Amniotic epithelial cell (primary cell): Measurements from ENCODE around the gene PRTN3.

Experiments used
- DNase-seq: peaks from one replicate; pipeline ENCODE4 v3.0.0-alpha.2; 2010; ENCODE audit warnings: low read depth

PRTN3 gene

DNA sequence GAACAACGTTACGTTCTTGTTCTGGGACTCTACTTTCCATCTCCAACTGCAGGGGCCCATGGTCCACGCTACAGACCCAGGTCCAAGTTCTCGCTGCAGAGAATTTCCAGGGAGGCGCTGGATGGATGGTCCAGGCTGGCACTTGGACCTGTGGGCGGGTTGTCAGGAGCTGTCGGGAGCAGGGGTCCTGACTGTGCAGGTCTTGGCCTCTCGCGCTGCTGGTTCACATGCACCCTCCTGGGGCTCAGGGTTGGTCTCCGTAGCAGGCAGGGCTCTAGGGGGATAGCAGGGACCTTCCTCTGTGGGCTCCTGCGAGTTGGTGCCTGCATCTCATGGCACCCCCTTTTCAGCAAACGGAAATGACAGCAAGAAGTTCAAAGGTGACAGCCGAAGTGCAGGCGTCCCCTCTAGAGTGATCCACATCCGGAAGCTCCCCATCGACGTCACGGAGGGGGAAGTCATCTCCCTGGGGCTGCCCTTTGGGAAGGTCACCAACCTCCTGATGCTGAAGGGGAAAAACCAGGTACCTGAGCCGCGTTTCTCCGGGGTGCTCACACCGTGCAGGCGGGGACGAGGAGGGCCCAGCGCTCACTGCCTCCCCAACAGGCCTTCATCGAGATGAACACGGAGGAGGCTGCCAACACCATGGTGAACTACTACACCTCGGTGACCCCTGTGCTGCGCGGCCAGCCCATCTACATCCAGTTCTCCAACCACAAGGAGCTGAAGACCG is 36.9 kb upstream of the PRTN3 start:
- DNase-seq = no peak

- no peak for DNase-seq
These were observed 36.2 kb upstream of the PRTN3 start for GRCh38 chr19:804419-805165.

GRCh38 chr19:805166-805551 is 35.6 kb upstream of the PRTN3 start:
- DNase-seq = no peak

GRCh38 chr19:805600-806550 is 34.9 kb upstream of the PRTN3 start:
- DNase-seq = no peak

- no peak for DNase-seq
These were observed 33.9 kb upstream of the PRTN3 start for GRCh38 chr19:806815-807421.

DNA sequence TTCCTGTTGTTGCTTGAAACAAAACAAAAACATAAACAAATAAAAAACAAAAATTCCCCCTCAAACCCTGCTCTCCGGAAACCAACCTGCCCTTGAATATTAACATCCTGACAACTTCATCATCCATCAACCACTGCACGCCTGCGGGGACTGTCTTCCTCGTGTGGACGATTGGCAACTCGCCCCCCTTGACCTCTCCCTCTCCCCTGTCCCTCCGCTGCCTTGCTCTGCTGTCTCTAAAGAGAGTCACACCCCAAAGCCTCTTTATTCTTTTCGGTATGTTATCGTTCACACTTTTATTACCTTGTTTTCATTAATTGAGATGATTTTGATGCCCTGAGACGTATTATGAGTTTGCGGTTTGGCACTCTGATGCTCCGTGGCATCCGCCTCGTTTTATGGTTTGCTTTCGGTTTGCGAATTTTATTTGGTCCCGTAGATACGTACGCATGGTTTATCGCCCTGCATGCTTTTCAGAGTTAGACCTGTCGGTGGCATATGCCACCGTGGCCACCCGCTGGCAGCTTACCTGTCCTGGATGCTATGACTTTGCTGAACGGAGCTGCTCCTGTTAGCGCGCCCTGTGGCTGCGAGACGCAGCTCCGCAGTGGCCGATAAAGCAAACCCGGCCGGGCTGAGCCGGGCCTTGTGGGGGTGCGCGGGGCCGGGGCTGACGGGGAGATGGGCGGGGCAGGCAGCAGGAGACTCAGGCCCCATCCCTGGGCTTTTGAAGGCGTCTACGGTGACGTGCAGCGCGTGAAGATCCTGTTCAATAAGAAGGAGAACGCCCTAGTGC is 33.0 kb upstream of the PRTN3 start:
- no peak for DNase-seq

DNA sequence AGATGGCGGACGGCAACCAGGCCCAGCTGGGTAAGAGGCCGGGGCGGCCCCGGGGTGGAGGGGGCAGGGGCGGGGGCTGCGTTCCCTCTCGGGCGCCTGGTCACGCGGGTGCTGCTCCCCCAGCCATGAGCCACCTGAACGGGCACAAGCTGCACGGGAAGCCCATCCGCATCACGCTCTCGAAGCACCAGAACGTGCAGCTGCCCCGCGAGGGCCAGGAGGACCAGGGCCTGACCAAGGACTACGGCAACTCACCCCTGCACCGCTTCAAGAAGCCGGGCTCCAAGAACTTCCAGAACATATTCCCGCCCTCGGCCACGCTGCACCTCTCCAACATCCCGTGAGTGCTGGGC is 32.4 kb upstream of the PRTN3 start:
- DNase-seq = no peak

GRCh38 chr19:810077-810855 is 30.5 kb upstream of the PRTN3 start:
- no peak for DNase-seq

- no peak for DNase-seq
These were observed 29.8 kb upstream of the PRTN3 start for GRCh38 chr19:810883-811489.

GRCh38 chr19:811506-812048 is 29.2 kb upstream of the PRTN3 start:
- DNase-seq = no peak

GRCh38 chr19:812049-812746 is 28.6 kb upstream of the PRTN3 start:
- DNase-seq = no peak

DNA sequence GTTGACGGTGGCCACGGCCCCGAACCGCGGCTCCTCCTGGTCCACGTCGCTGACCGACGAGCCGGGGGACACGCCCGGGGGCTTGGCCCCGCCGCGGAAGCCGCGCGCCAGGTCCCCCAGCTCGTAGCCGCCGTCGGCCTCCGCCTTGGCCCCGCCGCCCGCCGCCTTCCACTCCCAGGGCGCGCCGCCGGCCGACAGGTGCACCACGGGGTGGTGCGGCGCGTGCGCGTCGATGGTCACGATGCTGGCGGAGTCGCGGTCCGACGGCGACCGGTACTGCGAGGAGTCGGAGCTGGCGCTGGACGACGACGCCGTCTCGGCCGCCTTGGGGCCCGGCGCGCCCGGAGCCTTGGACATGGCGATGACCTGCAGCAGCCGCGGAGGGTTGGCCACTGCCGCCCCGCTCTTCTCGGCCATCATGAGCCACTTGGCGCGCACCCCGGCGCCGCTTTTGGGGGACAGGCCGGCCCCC is 28.0 kb upstream of the PRTN3 start:
- DNase-seq = no peak

DNA sequence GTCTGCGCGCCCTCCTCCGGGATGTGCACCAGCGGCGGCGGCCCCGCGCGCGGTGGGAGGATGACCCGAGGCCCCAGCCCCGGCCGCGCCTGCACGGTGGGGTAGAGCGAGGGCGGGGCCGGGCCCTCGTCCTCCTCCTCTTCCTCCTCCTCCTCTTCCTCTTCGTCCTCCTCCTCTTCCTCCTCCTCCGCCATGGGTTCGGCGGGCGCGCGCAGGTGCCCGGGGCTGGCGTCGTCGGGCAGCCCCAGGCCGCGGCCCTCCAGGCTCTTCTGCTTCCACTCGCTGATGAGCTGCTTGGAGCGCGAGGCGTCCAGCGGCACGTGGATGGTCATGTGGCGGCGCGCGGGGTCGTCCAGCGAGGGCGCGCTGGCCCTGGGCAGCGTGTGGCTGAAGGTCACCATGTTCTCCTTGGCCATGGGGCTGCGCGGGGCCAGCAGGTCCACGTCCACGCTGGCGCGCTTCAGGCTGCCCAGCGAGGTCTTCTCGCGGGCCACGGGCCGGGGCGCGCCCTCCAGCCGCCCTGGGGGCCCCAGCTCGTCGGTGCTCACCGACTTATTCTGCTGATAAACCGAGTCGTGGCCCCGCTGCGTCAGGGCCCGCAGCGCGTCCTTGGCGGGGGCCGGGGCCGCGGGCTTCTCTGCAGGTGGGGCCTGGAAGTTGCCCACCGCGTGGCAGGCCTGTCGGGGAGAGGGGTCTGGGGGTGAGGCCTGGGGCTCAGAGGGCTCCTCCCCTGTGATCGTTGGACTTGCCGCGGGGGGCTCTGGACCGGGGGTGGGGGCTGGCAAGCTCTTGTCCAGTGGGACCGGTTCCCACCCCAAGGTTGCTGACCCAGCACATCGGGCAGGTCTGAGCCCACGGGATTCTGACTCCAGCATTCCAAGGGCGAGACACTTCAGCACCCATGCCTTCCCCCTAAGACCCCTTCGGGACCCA is 27.3 kb upstream of the PRTN3 start:
- DNase-seq = no peak

- DNase-seq = no peak
These were observed 26.4 kb upstream of the PRTN3 start for GRCh38 chr19:814152-815078.

DNA sequence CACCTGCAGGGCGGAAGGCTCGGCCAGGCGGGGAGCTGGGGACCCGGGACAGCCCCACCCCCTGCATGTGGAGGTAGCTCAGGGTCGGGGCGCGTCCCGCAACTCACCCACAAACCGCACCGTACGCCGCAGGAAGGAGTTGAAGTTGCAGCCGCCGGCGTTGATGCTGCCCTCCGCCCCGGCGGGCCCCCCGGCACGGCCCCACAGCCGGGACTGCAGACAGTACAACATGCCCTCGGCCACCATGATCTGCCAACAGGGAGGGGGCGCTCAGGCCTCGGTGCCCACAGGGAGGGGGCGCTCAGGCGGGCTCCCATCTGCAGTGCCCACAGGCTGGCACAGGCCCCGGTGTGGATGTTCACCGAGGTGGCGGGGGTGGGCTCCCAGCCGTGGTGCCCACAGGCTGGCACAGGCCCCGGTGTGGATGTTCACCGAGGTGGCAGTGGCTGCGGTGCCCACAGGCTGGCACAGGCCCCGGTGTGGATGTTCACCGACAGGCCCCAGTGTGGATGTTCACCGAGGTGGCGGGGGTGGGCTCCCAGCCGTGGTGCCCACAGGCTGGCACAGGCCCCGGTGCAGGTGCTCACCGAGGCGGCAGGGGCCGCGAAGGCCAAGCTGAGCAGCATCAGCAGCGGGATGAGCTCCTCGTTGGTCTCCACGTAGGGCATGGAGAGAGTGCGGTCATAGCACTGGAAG is 25.6 kb upstream of the PRTN3 start:
- DNase-seq = no peak

- DNase-seq = no peak
These were observed 24.9 kb upstream of the PRTN3 start for GRCh38 chr19:815775-816499.
